WI38 (cell line): ENCODE data around the gene CBFA2T3.
"Not testable (repeated sequence)": the region's sequence is repeated elsewhere in the genome, so short reads cannot be mapped to it uniquely, and the experiment has no call there.

Source experiments
- H3K4me3 ChIP-seq: 2 replicates; pipeline ENCODE4 v1.5.1; 2011; ENCODE audit warnings: low read depth, mild to moderate bottlenecking, control low read depth, low read length
- TF ChIP-seq, protein P1 (sequence below): IDR thresholded peaks from 2 replicates; pipeline ENCODE4 v1.5.1; 2012; ENCODE audit warnings: low read depth, mild to moderate bottlenecking, control low read depth, low read length

Gene CBFA2T3

DNA sequence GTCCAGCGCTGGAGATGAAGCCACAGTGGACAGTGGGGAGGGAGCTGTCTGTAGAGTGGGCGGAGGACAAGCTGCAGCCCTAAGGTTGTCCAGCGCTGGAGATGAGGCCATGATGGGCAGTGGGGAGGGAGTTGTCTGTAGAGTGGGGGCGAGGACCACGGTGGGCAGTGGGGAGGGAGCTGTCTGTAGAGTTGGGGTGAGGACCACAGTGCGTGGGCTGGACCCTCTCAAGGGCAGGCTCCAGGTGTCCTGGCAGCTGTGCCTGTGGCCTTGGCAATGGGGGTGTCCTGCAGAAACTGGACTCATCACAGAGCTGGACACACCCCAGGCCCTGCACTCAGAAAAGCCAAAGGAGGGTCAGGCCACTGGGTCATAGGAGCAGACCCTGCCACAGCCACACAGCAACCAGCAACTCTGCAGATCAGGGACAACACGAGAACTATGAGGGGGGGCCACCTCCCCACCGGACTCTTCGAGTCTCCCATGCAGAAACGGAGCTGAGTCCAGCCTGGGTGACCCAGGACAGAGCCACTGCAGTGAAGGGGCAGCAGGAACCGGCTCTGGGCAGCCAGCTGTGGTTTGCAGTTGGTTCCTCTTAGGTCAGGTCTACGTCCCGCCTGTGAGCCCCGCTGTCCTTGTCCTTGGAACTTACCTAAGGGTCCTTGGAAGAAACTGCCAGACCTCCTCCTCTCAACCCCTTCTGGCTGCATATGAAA lies 33.4 kb upstream of the CBFA2T3 start:
- TF ChIP-seq, protein P1, sequence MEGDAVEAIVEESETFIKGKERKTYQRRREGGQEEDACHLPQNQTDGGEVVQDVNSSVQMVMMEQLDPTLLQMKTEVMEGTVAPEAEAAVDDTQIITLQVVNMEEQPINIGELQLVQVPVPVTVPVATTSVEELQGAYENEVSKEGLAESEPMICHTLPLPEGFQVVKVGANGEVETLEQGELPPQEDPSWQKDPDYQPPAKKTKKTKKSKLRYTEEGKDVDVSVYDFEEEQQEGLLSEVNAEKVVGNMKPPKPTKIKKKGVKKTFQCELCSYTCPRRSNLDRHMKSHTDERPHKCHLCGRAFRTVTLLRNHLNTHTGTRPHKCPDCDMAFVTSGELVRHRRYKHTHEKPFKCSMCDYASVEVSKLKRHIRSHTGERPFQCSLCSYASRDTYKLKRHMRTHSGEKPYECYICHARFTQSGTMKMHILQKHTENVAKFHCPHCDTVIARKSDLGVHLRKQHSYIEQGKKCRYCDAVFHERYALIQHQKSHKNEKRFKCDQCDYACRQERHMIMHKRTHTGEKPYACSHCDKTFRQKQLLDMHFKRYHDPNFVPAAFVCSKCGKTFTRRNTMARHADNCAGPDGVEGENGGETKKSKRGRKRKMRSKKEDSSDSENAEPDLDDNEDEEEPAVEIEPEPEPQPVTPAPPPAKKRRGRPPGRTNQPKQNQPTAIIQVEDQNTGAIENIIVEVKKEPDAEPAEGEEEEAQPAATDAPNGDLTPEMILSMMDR = no peak

DNA sequence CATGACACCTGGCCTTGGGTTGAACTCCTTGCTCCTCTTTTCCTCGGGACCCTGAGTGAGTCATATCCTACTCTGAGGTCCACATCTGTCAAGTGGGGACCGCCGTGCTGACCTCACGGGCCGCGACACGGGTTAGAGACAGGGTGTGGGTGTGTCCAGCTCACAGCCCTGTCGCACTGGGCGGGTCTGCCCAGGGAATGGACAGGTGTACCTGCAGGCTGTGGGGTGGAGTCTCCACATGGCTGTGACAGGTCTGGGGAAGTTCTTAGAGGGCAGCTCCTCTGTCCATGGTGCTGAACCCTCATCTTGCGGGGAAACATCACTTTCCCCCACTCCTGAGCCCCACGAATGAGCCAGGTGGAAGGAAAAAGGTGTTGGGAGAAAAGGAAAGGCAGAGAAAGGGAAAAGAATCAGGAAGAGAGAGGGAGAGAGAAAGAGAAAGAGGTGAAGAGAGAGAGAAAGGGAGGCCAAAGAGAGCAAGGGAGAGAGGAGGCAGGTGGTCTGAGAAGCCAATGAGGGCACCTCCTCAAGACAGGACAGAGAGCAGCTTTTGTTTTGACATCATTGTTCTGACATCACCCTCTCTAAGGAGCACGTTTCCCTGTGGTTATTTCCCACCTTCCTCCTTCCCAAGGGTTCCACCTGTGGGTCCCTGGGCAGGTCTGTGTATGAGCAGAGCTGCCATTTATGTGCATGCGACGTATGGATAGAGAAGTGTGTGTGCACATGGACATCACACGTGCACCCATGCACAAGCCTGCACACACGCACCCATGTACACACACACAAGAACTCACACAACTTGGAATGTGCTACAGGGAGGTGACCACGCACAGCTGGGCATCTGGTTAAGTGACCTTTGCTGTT lies 32.6 kb upstream of the CBFA2T3 start:
- TF ChIP-seq, protein P1 = no peak
- no peak overlapping the region for H3K4me3 ChIP-seq

More for the DNA sequence above, 33.4 kb upstream of the CBFA2T3 start:
- H3K4me3 ChIP-seq = no peak overlapping the region

DNA sequence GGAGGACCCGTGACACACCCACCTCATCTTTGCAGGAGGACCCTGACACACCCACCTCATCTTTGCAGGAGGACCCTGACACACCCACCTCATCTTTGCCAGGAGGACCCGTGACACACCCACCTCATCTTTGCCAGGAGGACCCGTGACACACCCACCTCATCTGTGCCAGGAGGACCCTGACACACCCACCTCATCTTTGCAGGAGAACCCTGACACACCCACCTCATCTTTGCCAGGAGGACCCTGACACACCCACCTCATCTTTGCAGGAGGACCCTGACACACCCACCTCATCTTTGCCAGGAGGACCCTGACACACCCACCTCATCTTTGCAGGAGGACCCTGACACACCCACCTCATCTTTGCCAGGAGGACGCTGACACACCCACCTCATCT lies 31.8 kb upstream of the CBFA2T3 start:
- not testable (repeated sequence) for H3K4me3 ChIP-seq

DNA sequence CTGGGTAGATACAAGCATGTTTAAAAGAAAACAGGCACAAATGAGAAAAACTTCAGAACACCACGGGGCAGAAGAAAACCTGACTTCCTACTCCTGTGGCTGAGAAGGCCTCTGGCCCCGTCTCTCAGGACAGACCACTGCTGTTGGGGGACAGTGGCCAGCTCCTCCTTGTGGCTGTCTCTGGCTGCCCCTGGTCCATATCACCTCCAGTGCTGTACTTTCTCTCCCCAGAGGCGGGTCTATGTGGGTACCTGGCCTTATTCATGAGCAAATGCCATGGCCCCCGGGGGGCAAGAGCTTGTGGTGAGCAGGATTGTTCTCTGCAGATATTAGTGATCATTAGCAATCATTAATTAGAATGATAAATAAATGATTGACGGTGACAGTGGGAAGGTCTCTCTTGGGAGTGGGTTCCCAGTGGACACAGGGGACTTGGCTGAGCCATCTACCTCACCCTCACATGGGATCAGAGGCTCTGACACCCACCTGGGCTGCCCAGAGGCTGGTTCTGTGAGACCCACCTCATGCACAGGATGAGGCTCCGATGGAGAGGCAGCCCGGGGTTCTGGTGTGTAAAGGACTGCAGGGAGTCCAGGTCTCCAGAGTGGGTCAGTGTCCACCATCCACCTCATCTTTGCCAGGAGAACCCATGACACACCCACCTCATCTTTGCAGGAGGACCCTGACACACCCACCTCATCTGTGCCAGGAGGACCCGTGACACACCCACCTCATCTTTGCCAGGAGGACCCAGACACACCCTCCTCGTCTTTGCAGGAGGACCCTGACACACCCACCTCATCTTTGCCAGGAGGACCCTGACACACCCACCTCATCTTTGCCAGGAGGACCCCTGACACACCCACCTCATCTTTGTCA lies 30.6 kb upstream of the CBFA2T3 start:
- H3K4me3 ChIP-seq = no peak overlapping the region
- TF ChIP-seq, protein P1 = no peak

DNA sequence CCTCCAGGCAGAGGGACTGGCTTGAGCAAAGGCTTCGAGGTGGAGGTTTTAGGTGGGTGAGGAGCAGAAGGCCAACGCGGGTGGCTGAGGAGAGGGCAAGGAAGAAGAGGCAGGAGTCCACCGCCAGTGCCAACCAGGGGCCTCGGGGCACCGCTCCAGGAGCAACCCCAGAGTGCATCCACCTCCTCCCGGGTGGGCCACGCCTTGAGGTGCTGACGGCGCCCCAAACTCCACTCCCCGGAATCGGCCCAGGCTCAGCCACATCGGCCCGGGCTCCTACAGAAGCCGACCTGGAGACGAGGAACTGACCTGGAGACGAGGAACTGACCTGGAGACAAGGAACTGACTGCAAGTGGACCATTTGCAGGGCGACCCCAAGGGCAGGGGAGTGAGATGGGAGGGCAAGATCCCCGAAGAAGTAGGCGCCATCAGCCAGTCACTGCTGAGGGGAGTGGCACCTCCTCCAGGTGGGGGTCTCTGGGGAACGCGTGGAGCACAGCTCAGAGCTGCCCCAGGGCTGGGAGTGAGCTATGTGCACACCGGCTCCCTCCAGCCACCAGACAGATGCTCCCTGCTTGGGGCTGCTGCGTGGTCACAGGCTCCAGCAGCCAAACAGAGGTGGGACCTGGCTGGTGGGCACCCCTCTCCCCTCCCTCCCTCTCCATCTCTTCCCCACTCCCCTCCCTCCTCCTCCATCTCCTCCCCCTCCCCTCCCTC lies 29.2 kb upstream of the CBFA2T3 start:
- TF ChIP-seq, protein P1 = no peak
- H3K4me3 ChIP-seq = no peak overlapping the region

DNA sequence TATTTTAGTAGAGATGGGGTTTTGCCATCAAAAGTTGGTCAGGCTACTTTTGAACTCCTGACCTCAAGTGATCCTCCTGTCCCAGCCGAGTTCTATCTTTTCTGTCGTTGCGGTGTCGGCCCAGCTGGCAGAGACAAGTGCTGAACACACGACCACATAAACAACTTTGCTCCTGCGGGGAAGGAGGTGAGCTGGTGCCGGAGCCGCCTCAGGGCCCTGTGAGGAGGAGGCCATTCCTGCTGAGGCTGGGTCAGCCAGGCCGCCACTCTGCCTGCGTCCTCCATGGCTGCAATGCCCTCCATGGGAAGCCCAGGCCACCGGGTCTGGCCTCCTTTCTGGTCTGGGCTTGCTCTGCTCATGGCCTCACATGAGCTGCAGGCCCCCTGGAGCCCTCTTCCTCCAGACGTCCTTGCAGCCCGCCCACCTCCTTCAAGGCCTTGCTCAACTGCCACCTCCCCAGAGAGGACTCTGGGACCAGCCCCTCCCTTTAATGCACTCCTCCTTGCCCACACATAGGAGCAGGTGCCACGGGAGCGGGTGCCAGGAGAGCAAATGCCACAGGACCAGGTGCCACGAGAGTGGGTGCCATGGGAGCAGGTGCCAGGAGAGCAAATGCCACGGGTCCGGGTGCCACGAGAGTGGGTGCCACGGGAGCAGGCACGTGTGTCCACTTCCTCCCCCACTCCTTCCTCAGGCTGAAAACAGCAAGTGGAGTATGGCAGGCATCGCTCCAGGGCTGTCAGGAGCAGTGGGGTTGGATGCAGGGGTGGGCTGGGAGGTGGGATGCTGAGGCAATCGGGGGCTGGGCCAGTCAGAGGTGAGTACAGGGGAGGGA lies 28.4 kb upstream of the CBFA2T3 start:
- TF ChIP-seq, protein P1 = no peak
- no peak overlapping the region for H3K4me3 ChIP-seq
